GM12865 (cell line): ENCODE results near the gene GASK1A.
A peak's percentile ranks its signal among the peaks of the same experiment; 100 is the strongest.
"Not testable (repeated sequence)": the region's sequence is repeated elsewhere in the genome, so short reads cannot be mapped to it uniquely, and the experiment has no call there.

ENCODE experiments used
- DNase-seq: peaks from one replicate; pipeline ENCODE4 v3.0.0; 2010; ENCODE audit warnings: low read depth
- H3K4me3 ChIP-seq: 2 replicates; pipeline ENCODE4 v1.5.1; 2011; ENCODE audit warnings: mild to moderate bottlenecking, low read depth, low read length, control low read depth
- TF ChIP-seq, protein P1 (sequence below): IDR thresholded peaks from 2 replicates; pipeline ENCODE4 v1.5.1; 2011; ENCODE audit warnings: low read length, control low read depth, low read depth, inconsistent platforms; ENCODE audit not compliant: insufficient read depth; ENCODE audit errors: missing control alignments

GASK1A gene

DNA sequence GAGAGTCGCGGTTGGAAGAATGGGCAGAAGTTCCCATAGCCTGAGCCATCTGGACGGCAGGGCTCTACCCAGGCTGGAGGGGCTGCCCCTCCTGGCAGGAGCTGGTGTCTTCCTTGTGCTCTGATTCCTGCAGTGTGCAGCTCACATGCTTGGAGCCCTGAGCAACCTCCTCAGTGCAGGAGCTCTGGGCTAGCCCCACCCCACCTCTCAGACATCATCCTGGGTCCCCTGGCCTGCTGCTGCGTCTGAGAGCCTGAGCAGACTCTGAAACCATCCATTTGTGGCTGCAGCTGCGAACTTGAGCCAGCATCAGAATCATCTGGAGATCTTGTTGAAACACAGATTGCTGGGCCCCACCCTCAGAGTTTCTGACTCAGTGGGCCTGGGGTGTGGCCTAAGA lies 84.0 kb downstream of the GASK1A start:
- H3K4me3 ChIP-seq, result no peak overlapping the region
- no peak for DNase-seq

GRCh38 chr3:43070670-43071069 lies 91.6 kb downstream of the GASK1A start:
- not testable (repeated sequence) for H3K4me3 ChIP-seq, DNase-seq

More for the DNA sequence above, 84.0 kb downstream of the GASK1A start:
- TF ChIP-seq, protein P1, sequence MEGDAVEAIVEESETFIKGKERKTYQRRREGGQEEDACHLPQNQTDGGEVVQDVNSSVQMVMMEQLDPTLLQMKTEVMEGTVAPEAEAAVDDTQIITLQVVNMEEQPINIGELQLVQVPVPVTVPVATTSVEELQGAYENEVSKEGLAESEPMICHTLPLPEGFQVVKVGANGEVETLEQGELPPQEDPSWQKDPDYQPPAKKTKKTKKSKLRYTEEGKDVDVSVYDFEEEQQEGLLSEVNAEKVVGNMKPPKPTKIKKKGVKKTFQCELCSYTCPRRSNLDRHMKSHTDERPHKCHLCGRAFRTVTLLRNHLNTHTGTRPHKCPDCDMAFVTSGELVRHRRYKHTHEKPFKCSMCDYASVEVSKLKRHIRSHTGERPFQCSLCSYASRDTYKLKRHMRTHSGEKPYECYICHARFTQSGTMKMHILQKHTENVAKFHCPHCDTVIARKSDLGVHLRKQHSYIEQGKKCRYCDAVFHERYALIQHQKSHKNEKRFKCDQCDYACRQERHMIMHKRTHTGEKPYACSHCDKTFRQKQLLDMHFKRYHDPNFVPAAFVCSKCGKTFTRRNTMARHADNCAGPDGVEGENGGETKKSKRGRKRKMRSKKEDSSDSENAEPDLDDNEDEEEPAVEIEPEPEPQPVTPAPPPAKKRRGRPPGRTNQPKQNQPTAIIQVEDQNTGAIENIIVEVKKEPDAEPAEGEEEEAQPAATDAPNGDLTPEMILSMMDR, result no peak

DNA sequence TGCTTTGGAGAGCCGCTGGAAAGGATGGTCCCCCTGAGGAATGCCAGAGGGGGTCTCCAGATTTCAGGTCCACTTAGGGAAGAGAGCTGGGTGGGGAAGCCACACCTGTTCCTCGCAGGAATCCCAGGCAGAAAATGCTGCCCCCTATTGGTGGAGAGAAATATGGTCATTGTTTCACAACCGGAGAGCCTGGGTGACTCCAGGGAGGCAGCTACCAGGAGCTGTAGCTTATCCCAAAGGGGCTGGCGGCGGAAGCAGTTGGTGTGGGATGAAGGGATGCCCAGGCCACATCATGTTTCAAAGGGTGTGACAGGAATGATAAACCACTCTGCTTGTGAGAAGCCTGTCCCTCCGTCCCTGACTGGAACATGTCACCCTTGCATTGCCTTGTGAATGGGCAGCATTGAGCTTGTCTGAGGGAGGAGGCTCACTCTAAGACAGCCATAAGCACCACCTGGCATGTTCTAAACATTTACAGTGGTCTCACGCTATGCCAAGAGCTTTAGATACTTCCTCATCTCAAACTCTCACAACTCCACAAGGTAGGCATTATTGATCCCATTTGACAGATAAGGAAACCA lies 92.3 kb downstream of the GASK1A start:
- no peak overlapping the region for H3K4me3 ChIP-seq
- DNase-seq, result no peak
- TF ChIP-seq, protein P1, result peak; percentile 41

DNA sequence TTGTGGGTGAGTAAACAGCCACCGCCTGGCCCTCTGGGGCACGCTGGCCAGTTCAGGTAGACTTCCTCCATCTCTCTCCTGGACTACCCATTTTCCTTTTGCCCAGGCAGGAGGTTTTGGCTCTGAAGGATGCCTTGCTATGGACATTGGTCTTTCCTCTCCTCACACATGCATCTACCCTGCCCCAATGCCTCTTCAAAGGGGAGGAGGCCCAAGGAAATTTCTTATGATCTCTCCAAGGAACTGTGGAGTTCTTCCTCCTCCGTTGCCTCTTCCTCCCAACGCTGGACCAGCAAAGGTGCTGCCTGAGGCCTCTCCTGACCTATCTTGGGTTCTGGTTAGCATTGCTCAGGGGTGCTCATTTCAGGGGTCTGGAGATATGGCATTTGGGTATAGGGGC lies 93.2 kb downstream of the GASK1A start:
- TF ChIP-seq, protein P1, result no peak
- H3K4me3 ChIP-seq, result no peak overlapping the region
- DNase-seq, result no peak

- TF ChIP-seq, protein P1, result no peak
- DNase-seq, result no peak
- H3K4me3 ChIP-seq, result no peak overlapping the region
These were observed 94.2 kb downstream of the GASK1A start for GRCh38 chr3:43073116-43073835.

DNA sequence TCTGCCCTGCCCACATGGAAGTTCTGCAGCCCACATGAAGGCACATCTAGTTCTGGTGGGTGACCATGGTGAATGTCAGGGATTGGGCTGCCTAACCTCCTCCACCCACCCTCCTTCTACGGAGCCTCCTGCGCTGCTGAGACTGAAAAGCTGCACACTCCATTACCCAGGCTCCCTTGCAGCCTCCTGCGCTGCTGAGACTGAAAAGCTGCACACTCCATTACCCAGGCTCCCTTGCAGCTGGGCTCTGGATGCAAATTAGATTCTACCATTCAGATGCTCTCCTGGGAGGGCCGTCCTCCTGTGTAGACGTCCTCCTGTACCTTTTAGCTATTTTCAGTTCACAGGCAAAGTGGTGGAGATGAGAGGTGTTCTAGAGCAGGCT lies 94.7 kb downstream of the GASK1A start:
- TF ChIP-seq, protein P1, result no peak
- no peak overlapping the region for H3K4me3 ChIP-seq
- no peak for DNase-seq

GRCh38 chr3:43074482-43074881 lies 95.4 kb downstream of the GASK1A start:
- DNase-seq, result no peak
- TF ChIP-seq, protein P1, result no peak
- H3K4me3 ChIP-seq, result no peak overlapping the region
